ENCODE data around the gene LAMB1.

LAMB1 gene

DNA sequence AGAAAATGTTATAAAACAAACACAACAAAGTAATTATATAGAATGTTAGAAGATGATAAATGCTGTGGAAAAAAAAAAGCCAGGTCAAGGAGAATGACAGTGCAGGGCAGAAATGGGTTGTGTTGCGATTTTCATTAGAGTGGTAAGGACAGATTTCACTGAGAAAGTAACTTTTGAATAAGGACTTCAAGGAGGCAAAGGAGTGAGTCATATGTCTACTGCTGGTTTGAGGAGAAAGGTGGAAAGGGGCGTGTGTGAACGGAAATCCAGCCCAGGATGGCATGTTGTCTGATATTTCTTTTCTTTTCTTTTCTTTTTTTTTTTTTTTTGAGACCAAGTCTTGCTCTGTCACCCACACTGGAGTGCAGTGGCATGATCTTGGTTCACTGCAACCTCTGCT, 124.3 kb downstream of the LAMB1 start:
- DNase-seq (ENCODE audit: low read depth, low spot score), result no peak
- TF ChIP-seq, protein P1, sequence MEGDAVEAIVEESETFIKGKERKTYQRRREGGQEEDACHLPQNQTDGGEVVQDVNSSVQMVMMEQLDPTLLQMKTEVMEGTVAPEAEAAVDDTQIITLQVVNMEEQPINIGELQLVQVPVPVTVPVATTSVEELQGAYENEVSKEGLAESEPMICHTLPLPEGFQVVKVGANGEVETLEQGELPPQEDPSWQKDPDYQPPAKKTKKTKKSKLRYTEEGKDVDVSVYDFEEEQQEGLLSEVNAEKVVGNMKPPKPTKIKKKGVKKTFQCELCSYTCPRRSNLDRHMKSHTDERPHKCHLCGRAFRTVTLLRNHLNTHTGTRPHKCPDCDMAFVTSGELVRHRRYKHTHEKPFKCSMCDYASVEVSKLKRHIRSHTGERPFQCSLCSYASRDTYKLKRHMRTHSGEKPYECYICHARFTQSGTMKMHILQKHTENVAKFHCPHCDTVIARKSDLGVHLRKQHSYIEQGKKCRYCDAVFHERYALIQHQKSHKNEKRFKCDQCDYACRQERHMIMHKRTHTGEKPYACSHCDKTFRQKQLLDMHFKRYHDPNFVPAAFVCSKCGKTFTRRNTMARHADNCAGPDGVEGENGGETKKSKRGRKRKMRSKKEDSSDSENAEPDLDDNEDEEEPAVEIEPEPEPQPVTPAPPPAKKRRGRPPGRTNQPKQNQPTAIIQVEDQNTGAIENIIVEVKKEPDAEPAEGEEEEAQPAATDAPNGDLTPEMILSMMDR (IDR thresholded peaks at IDR 0.05; ENCODE audit: insufficient read depth, low read length, missing control alignments), result no peak
- ChIA-PET CTCF (interaction anchor here (0.7 to 6.6 kb wide), 23 partner anchors 9 to 931 kb away, joined by 3 to 76 read pairs (median 5); partner anchors contain the start of genes CBLL1 and DLD), POLR2A (interaction anchor here (1.2 kb wide), 2 partner anchors 135 kb away, joined by 3 to 6 read pairs; partner anchors contain the start of gene CBLL1)
- no peak overlapping the region for H3K4me3 ChIP-seq (ENCODE audit: low read depth, low read length)

DNA sequence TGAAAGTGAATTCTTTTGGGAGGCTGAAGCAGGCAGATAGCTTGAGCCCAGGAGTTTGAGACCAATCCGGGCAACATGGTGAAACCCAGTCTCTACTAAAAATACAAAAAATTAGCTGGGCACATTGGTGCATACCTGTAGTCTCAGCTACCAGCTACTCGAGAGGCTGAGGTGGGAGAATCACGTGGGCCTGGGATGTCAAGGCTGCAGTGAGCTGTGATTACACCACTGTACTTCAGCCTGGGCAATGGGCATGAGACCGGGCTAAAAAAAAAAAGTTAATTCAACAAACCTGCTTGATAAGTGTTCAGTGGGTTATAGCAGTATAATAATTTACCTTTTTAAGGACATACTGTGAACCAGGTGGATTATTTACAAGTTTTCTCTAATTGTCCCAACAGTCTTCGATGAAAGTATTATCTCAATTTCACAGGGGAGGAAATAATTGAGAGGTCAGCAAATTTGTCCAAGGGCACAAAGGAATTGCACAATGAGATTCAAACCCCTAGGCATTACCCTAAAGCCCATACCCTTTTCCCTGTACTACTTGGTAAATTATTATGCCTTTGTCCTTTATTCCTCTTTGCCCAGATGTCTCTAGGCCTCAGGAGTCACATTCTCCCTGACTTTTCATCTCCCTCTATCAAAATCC, 125.1 kb downstream of the LAMB1 start:
- POLR2A ChIA-PET, result interaction anchor here (1.2 kb wide), 1 partner anchor 134 kb away, joined by 3 read pairs; no protein-coding TSS in a partner anchor

DNA sequence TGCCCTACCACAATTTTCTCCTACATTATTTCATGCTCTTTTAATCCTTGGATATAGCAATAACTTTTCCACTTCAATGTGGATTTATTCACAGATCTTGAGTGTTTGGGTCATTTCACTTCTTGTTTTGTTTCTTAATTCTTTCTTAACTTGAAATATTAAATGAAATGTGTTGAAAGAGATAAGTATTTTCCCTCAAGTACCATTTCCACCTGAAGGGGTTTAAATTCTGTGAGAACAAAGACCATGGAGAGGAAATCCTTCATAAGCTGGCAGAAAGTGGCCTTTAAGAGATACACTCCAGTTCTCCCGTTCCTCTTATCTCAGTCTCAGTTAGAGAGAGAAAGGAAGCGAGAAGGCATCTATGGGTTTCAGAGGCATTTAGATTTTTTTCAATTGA, 126.0 kb downstream of the LAMB1 start:
- TF ChIP-seq, protein P1 (IDR thresholded peaks at IDR 0.05; ENCODE audit: insufficient read depth, low read length, missing control alignments), result no peak
- ChIA-PET CTCF (interaction anchor here (1.0 to 6.6 kb wide), 8 partner anchors 9 to 420 kb away, joined by 3 to 82 read pairs (median 49); partner anchors contain the start of genes CBLL1 and DLD), POLR2A (no interaction called here)
- no peak for DNase-seq (ENCODE audit: low read depth, low spot score)
- no peak overlapping the region for H3K4me3 ChIP-seq (ENCODE audit: low read depth, low read length)

More for the DNA sequence above, 125.1 kb downstream of the LAMB1 start:
- no peak overlapping the region for H3K4me3 ChIP-seq (ENCODE audit: low read depth, low read length)
- CTCF ChIA-PET, result interaction anchor here (1.1 to 6.6 kb wide), 8 partner anchors 10 to 730 kb away, joined by 3 to 76 read pairs (median 29); partner anchors contain the start of genes CBLL1 and DLD
- TF ChIP-seq, protein P1 (IDR thresholded peaks at IDR 0.05; ENCODE audit: insufficient read depth, low read length, missing control alignments), result no peak
- no peak for DNase-seq (ENCODE audit: low read depth, low spot score)

DNA sequence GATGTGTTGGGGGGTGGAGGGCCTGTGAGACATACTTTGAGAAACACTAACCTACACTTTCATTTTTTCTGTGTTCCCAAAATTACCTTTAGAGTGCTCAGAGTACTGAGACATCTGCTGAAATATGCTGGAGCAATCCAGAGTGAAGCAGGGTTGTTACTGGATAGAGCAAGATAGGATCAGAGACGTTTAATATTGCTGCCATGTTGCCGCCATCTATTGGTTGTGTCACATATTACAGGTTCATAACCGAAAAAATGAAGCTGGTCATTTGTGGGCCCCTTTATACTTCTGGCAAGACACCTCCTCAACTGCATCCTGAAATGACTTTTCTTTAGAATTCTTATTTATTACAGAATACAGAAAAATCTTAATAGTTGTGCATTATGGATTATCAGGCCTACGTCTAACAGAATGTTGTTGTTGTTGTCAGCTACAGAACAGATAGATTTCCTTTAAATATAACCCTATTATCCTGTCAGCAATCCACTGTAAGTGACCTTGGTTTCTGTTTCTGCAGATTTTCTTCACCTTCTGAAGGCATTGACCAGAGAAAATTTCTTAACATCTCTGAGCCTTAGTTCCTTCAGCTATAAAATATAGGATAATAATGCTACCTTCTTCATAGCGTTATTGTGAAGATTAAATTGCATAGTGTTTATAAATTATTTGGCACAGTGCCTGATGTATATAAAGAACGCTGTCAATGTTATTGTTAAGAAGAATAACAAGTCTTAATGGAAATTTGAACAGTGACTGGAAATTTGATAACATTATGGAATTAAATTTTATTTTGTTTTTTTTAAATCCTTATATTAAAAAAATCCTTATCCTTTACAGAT, 128.1 kb downstream of the LAMB1 start:
- ChIA-PET CTCF (interaction anchor here (0.6 to 5.2 kb wide), 40 partner anchors 9 to 727 kb away, joined by 3 to 82 read pairs (median 4); partner anchors contain the start of genes CBLL1 and DLD), POLR2A (interaction anchor here (1.1 kb wide), 1 partner anchor 131 kb away, joined by 9 read pairs; the partner anchor contains the start of gene CBLL1)
- TF ChIP-seq, protein P1 (IDR thresholded peaks at IDR 0.05; ENCODE audit: insufficient read depth, low read length, missing control alignments), result peak; percentile 59
- DNase-seq (ENCODE audit: low read depth, low spot score), result no peak
- no peak overlapping the region for H3K4me3 ChIP-seq (ENCODE audit: low read depth, low read length)

DNA sequence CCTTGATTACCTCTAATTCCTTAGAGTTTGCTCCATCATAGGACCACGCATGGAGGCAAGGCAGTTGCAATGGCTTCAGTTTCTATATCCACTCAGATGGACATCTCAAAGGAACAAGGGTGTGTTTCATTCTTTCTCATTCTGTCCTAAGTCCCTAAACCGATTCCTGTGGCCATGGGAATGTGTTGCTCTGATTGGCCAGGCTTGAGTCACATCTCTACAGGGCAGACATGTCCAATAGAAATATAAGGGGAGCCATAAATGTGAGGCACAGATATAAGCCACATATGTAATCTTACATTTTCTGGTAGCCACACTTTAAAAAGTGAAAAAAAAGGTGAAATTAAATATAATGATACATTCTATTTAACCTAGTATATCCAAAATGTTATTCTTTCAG, 128.8 kb downstream of the LAMB1 start:
- CTCF ChIA-PET, result interaction anchor here (1.0 to 5.2 kb wide), 15 partner anchors 9 to 726 kb away, joined by 3 to 82 read pairs (median 7); partner anchors contain the start of genes CBLL1 and DLD
- TF ChIP-seq, protein P1 (IDR thresholded peaks at IDR 0.05; ENCODE audit: insufficient read depth, low read length, missing control alignments), result no peak
- DNase-seq (ENCODE audit: low read depth, low spot score), result no peak
- H3K4me3 ChIP-seq (ENCODE audit: low read depth, low read length), result no peak overlapping the region
- POLR2A ChIA-PET, result interaction anchor here (1.1 kb wide), 1 partner anchor 131 kb away, joined by 9 read pairs; the partner anchor contains the start of gene CBLL1
